Measurements from ENCODE around the gene ARHGAP45.
A peak's percentile ranks its signal among the peaks of the same experiment; 100 is the strongest.

ARHGAP45 gene

DNA sequence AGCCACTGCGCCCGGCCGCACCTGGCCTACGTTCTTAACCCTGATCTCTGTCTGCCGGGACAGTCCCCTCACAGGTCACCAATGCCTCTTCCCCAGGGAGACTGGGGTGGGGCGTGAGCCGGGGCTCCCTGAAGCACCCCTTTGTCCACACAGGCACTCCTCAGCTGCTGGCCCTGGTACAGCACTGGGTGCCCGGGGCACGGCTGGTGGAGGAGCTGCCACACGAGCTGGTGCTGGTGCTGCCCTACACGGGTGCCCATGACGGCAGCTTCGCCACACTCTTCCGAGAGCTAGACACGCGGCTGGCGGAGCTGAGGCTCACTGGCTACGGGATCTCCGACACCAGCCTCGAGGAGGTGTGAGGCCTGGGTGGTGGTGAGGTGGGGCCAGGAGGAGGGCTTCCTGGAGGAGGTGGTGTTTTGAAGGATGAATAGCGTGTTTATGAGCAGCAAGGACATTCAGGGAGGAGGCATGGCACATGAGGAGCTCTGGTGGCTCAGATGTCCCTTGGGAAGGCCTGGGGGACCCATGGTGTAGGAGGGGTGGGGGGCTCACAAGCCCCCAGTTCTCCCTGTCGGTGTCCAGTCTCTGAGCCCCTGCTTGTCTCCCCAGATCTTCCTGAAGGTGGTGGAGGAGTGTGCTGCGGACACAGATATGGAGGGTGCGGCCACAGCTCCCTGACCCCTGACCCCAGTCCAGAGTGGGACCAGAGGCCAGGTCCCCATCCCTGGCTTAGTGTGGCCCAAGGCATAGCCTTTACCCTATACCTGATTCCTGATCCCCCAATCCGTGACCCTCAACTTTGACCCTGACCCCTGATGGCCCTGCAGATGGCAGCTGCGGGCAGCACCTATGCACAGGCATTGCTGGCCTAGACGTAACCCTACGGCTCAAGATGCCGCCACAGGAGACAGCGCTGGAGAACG, 13.5 kb upstream of the ARHGAP45 start:
- DNase-seq = no peak
- in situ Hi-C loops (cut with MboI; ENCODE audit: low pct_unique_long_range_greater_than_20kb, low sequenced_read_pairs) = no loop called here

DNA sequence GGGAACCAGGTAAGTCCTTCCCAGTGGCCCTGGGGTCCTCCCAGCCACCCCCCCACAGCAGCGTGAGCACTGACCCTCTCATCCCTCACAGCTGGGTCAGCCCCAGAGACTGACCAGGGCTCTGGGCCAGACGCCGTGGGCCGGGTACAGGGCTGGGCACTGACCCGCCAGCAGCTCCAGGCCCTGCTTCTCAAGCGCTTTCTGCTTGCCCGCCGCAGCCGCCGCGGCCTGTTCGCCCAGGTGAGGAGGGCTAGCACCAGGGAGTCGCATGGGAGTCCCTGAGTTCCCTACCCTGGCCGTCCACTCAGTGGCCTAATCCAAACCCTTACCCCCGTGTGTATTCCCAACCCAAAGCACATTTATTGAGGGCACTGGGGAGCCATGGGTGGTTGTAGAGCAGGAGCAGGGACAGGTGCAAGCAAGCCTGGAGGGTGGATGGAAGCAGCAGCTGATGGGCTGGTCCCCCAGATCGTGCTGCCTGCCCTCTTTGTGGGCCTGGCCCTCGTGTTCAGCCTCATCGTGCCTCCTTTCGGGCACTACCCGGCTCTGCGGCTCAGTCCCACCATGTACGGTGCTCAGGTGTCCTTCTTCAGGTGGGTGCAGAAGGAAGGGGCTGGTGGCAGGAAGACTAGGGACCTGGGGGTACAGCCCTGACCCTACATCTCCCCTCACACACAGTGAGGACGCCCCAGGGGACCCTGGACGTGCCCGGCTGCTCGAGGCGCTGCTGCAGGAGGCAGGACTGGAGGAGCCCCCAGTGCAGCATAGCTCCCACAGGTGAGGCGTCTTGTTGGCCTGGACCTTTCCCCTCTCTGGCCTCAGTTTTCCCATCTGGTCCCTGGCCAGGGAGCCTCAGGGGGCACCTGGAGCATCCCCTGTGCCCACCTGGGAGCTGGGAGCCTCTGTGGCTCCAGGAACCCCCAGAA, 12.6 kb upstream of the ARHGAP45 start:
- in situ Hi-C loops (cut with MboI; ENCODE audit: low pct_unique_long_range_greater_than_20kb, low sequenced_read_pairs) = no loop called here
- no peak for DNase-seq

DNA sequence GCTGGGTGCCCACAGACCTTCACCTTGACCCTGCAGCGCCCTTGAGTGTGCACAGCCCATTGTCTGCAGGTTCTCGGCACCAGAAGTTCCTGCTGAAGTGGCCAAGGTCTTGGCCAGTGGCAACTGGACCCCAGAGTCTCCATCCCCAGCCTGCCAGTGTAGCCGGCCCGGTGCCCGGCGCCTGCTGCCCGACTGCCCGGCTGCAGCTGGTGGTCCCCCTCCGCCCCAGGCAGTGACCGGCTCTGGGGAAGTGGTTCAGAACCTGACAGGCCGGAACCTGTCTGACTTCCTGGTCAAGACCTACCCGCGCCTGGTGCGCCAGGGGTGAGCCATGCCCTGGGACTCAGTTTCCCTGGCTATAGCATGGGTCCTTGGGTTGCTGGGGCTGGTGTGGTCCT, 11.9 kb upstream of the ARHGAP45 start:
- in situ Hi-C loops (cut with MboI; ENCODE audit: low pct_unique_long_range_greater_than_20kb, low sequenced_read_pairs) = no loop called here
- DNase-seq = no peak

DNA sequence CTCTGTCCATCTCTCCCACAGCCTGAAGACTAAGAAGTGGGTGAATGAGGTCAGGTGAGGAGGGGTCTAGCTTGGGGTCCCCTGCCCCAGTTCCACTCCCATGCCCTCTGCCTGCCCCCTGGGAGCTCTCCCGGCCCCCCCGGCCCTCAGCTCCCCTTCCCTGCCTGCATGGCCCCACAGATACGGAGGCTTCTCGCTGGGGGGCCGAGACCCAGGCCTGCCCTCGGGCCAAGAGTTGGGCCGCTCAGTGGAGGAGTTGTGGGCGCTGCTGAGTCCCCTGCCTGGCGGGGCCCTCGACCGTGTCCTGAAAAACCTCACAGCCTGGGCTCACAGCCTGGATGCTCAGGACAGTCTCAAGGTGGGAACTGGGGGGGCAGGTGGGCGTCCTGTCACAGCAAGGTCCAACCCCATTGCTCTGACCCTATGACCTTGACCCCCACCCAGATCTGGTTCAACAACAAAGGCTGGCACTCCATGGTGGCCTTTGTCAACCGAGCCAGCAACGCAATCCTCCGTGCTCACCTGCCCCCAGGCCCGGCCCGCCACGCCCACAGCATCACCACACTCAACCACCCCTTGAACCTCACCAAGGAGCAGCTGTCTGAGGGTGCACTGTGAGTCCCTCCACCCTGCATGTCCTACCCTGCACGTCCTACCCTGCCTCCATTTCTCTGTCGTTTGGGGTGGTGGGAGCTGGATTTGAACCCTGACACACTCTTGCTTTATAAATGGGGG, 10.9 kb upstream of the ARHGAP45 start:
- in situ Hi-C loops (cut with MboI; ENCODE audit: low pct_unique_long_range_greater_than_20kb, low sequenced_read_pairs) = no loop called here
- no peak for DNase-seq

DNA sequence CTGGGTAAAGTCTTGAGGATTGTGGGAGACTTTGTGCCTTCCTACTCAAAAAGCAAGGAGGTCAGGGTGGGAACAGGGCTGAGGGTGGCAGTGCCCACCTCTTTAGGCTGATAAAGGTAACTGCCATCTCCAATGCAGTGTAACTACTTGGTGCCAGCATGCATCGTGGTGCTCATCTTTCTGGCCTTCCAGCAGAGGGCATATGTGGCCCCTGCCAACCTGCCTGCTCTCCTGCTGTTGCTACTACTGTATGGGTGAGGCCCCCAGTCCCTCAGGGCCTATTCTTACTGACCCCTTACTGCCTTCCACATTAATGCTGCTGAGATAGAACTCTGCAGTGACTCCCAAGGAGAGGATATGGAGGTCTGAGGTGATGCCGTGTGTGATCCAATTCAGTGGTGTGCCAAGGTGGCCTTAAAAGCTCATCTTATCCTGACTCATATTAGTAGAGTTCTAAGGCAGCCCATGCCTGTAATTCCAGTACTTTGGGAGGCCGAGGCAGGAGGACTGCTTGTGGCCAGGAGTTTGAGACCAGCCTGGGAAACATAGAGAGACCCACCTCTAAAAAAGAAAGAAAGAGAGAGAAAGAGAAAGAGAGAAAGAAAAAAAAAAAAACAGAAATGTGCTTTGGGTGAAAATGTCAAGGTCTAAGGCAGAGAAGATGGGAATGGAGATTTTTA, 9.7 kb upstream of the ARHGAP45 start:
- in situ Hi-C loops (cut with MboI; ENCODE audit: low pct_unique_long_range_greater_than_20kb, low sequenced_read_pairs) = no loop called here
- DNase-seq = no peak

DNA sequence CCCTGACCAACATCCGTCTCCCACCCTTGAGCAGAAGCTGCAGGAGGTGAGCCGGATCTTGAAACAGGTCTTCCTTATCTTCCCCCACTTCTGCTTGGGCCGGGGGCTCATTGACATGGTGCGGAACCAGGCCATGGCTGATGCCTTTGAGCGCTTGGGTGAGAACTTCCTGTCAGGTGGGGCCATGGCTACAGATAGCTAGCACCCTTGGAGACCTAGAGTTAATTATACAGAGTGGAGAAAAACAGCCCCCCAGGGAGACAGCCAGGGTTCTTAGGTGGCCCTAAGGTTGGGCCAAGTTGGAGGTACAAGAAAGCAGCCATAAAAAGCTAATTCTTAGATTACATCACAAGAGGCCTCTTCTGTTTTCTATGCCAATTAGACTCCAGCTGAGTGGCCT, 8.9 kb upstream of the ARHGAP45 start:
- DNase-seq = no peak
- in situ Hi-C loops (cut with MboI; ENCODE audit: low pct_unique_long_range_greater_than_20kb, low sequenced_read_pairs) = no loop called here

DNA sequence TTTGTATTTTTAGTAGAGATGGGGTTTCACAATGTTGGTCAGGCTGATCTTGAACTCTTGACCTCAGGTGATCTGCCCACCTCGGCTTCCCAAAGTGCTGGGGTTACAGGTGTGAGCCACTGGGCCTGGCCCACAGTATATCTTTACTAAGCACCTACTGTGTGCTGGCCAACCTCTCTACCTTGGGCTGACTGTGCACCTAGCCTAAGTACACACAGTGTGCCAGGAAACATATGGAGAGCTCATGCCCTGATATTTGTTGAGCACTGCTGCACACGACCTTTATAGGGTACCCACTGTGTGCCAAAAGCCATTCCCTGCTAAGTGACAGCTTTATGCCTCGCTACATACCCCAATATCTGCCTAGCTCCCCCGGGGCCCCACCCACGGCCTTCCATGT, 6.3 kb upstream of the ARHGAP45 start:
- in situ Hi-C loops (cut with MboI; ENCODE audit: low pct_unique_long_range_greater_than_20kb, low sequenced_read_pairs) = no loop called here
- DNase-seq = no peak

DNA sequence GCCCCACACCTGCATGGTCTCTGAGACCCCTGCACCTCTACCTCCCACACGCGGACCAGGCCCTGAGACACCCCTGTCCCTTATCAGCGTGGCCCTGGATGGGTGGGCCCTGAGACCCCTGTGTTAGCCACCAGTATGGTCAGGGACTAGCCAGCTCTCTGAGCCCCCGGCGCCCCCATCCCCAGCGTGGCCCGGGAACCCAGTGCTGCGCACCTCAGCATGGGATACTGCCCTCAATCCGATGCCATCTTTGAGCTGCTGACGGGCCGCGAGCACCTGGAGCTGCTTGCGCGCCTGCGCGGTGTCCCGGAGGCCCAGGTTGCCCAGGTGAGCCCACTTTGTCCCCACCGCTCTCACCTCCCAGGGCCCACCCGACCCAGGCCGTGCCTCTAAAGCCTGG, 5.0 kb upstream of the ARHGAP45 start:
- in situ Hi-C loops (cut with MboI; ENCODE audit: low pct_unique_long_range_greater_than_20kb, low sequenced_read_pairs) = no loop called here
- DNase-seq = no peak

DNA sequence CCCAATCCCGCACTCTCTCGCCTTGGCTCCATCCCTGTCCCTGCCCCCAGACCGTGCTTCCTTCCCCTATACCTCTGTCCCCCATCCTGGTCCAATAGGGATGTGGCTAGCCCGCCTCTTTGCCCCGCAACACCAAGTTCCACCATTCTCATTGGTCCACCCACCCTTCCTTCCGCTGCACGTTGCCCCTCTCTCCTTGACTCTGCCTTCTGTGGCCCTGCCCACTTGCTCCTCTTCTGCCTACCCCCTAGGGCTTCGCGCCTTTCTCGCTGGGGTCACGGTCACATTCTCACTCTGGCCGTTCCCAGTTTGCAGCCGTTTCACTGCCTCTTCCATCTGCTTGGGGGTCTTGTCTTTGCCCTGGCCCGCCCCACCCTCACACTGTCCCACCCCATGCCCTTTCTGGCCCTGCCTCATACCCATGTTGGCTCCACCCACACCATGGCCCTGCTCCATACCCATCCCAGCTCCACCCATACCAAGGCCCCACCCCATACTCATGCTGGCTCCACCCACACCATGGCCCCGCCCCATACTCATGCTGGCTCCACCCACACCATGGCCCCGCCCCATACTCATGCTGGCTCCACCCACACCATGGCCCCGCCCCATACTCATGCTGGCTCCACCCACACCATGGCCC, 4.5 kb upstream of the ARHGAP45 start:
- no peak for DNase-seq
- in situ Hi-C loops (cut with MboI; ENCODE audit: low pct_unique_long_range_greater_than_20kb, low sequenced_read_pairs) = no loop called here

DNA sequence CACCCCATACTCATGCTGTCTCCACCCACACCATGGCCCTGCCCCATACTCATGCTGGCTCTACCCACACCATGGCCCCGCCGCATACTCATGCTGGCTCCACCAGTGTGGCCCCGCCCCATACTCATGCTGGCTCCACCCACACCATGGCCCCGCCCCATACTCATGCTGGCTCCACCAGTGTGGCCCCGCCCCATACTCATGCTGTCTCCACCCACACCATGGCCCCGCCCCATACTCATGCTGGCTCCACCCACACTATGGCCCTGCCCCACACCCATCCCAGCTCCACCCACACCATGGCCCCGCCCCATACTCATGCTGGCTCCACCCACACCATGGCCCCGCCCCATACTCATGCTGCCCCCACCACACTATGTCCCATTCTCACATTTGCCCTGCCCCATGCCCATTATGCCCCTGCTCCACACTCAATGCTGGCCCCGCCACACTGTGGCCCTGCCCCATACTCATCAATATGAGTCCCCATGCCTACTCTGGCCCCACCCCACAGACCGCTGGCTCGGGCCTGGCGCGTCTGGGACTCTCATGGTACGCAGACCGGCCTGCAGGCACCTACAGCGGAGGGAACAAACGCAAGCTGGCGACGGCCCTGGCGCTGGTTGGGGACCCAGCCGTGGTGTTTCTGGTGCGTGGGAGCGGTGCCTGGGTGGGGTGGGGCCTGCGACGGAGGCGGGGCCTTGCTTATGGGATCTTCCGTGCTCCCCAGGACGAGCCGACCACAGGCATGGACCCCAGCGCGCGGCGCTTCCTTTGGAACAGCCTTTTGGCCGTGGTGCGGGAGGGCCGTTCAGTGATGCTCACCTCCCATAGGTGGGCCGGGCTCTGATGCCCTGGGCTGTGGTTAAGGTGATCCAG, 3.7 kb upstream of the ARHGAP45 start:
- in situ Hi-C loops (cut with MboI; ENCODE audit: low pct_unique_long_range_greater_than_20kb, low sequenced_read_pairs) = no loop called here
- DNase-seq = peak; percentile 68

DNA sequence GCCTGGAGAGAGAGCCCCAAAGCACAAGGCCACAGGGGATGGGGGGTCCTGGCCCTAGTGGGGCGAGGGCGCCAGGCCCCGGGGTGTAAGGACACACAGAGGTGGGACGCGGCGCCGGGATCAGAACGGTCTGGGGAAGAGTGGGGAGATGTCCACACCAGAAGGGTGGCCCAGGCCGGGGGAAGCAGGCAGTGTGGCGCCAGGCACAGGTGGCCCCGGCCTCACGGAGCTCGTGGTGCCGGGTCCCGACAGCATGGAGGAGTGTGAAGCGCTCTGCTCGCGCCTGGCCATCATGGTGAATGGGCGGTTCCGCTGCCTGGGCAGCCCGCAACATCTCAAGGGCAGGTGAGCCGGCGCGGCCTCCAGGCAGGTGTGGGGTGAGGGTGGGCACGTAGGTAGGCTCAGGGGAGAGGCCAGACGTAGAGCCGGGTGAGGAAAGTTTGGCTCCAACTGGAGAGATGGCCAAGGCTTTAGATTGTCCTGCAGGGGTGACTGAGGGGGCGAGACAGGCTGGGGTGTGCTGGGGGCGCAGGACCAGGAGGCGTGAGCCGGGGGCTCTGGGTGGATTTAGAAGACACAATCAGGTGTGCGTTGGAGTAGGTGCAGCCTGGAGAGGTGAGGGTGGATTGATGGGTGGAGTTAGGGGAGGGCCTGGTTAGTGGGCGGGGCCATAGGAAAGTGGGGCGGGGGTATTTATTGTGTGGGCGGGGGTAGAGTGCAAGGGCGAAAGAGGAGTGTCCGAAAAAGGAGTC, 2.9 kb upstream of the ARHGAP45 start:
- in situ Hi-C loops (cut with MboI; ENCODE audit: low pct_unique_long_range_greater_than_20kb, low sequenced_read_pairs) = no loop called here
- DNase-seq = no peak

DNA sequence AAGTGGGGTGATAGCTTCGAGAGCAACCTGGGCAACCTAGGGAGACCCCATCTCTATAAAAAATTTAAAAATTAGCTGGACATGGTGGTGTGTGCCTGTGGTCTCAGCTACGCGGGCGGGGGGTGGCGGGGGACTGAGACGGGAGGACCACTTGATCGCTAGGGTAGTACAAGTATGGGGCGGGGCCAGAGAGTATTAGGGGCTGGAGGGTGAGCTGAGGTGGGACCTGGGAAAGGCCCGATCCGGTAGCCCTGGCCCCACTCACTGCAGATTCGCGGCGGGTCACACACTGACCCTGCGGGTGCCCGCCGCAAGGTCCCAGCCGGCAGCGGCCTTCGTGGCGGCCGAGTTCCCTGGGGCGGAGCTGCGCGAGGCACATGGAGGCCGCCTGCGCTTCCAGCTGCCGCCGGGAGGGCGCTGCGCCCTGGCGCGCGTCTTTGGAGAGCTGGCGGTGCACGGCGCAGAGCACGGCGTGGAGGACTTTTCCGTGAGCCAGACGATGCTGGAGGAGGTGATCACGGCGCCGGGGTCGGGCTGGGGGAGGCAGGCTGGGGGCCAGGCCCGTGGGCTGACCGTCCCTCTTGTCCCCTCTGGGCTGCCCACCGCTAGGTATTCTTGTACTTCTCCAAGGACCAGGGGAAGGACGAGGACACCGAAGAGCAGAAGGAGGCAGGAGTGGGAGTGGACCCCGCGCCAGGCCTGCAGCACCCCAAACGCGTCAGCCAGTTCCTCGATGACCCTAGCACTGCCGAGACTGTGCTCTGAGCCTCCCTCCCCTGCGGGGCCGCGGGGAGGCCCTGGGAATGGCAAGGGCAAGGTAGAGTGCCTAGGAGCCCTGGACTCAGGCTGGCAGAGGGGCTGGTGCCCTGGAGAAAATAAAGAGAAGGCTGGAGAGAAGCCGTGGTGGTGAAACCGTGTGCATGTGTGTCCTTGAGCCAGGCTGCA, 2.0 kb upstream of the ARHGAP45 start:
- peak; percentile 74 for DNase-seq
- in situ Hi-C loops (cut with MboI; ENCODE audit: low pct_unique_long_range_greater_than_20kb, low sequenced_read_pairs) = no loop called here

DNA sequence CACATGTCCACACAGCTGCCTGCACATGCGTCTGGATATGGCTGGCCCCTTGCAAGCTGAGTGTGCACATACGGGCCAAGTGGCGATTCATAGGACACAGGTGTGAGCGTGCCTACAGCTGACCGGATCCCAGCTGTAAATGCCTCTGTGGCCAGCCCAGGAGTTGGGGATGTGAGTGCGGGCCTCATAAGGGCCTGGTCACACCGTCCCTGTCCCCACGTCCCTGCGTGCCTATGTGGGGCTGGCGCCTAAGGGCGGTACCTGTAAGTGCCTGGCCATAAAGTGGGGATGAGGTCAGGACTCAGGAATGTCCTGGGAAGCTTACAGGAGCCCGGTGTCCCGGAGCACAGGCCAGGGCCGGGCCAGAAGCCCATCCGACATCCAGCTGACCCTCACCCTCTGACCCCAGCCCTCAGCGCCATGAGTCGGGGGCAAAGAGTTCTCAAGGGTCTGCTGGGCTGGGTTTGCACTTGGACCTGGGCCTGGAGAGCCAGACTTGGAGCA, 1.3 kb upstream of the ARHGAP45 start:
- in situ Hi-C loops (cut with MboI; ENCODE audit: low pct_unique_long_range_greater_than_20kb, low sequenced_read_pairs) = no loop called here
- no peak for DNase-seq

DNA sequence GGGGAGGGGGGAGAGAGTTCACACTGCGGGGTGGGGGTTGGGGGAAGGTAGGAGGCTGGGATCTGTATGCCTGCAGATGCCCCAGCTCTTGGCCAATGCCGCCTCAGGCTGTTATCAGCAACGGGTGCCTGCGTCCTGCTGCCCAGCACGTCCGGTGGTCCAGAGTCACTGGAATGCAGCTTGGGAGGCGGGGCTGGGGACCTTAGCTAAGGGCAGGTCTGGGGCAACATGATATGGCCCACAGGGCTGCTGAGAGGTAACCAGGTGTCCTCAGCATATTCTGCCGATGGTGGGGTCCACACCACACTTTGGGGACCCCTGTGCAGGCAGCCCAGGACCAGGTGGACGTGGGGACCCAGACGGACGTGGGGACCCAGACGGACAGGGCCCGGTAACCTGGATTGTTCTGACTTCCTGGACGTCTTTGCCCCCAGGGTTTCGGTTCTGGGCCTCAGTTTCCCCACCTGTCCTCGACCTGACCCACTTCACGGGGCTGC, 668 bp upstream of the ARHGAP45 start:
- DNase-seq = no peak
- in situ Hi-C loops (cut with MboI; ENCODE audit: low pct_unique_long_range_greater_than_20kb, low sequenced_read_pairs) = no loop called here

DNA sequence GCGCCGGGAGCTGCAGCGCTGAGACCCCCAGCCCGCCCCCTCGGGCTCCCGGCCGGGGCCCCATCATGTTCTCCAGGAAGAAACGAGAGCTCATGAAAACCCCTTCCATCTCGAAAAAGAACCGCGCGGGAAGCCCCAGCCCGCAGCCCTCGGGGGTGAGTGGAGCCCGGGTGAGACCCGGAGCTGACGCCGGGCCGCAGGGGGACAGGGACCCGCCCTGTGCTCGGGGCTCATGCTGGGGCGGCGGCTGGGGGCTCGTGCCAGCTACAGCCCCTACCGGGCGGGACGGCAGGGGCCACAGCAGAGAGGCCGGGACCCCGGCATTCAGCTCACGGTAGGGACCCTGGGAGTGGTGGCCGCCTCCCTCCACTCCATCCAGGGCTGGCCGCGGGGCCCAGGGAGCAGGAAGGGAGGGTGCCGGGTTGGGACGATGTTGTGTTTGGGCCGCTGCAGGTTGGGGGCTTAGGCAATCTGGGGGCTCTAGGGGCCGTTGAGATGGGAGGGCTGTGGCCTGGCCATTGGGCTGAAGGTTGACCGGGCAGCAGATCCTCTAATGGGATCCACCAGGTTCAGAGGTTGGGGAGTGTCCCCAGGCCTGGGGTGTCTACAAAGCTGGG, 482 bp downstream of the ARHGAP45 start:
- peak; percentile 52 for DNase-seq
- in situ Hi-C loops (cut with MboI; ENCODE audit: low pct_unique_long_range_greater_than_20kb, low sequenced_read_pairs) = no loop called here
